ENCODE data around the gene THPO. TPM values are rescaled to one million over a fixed set of nuclear protein-coding genes. Genes with fewer than 3 reads are reported as not detected.

THPO gene
- polyA plus RNA-seq, 3 donors, result 2.1 to 2.7 (median 2.5) TPM

- no peak for DNase-seq
Observed at GRCh38 chr3:184335291-184335660, 42.7 kb downstream of the THPO start.

- DNase-seq, result no peak
Observed at GRCh38 chr3:184334470-184335158, 43.4 kb downstream of the THPO start.

GRCh38 chr3:184333700-184334099 lies 44.3 kb downstream of the THPO start:
- no peak for DNase-seq

DNA sequence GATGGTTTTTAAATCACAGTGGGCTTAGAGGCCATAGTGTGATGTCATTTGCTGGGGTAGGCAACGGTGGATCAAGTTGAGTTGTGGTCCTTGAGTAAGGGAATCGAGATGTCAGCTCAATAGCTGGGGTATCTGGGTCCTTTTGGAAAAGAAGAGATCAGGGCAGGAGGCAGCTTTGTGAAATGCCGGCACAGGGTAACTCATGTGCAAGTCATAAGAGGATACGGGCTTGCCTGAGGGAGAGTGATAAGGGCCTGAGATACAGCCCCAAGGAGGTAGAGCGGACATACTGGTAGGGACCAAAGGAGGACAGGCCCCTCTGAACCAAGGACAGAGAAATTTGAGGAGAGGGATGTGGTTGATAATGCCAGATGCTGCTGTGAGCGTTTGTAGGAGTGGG lies 44.8 kb downstream of the THPO start:
- no peak for DNase-seq

GRCh38 chr3:184332370-184333090 lies 45.5 kb downstream of the THPO start:
- no peak for DNase-seq

DNA sequence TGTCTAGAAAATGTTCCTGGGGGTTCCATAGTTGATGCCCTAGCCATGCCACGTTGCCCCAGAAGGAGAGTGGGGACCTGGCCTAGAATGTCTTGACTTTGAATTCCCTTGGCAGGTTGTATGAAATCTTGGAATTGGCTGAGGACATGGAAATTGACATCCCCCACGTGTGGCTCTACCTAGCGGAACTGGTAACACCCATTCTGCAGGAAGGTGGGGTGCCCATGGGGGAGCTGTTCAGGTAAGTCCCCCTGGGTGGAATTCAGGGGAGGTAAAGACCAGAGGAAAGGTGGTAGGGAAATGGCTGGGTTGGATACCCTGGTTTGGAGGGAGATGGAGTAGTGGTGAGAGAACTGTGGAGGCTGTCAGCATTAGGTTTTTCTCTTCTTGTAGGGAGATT lies 49.5 kb downstream of the THPO start:
- DNase-seq, result no peak

GRCh38 chr3:184327171-184327570 lies 50.8 kb downstream of the THPO start:
- no peak for DNase-seq

- DNase-seq, result no peak
Observed at GRCh38 chr3:184325715-184326369, 52.2 kb downstream of the THPO start.

DNA sequence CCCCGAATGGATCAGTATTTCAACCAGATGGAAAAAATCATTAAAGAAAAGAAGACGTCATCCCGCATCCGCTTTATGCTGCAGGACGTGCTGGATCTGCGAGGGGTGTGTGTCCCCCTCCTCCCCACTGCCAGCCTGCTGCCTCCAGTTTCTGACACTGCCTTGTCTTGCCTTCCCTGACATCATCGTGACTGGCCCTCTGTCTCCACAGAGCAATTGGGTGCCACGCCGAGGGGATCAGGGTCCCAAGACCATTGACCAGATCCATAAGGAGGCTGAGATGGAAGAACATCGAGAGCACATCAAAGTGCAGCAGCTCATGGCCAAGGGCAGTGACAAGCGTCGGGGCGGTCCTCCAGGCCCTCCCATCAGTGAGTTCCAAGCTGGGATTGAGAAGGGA lies 52.7 kb downstream of the THPO start:
- DNase-seq, result no peak

DNA sequence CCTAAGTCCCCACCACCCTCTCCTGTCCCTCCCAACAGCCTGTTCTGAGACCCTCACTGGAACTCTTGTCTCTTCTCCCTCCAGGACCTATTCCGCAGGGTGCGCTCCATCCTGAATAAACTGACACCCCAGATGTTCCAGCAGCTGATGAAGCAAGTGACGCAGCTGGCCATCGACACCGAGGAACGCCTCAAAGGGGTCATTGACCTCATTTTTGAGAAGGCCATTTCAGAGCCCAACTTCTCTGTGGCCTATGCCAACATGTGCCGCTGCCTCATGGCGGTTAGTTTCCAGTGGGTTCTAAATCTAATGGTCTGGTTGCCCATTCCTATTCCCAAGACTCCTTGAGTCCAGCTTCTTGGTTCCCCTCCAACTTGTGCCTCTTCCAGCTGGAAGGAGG lies 54.3 kb downstream of the THPO start:
- DNase-seq, result no peak

DNA sequence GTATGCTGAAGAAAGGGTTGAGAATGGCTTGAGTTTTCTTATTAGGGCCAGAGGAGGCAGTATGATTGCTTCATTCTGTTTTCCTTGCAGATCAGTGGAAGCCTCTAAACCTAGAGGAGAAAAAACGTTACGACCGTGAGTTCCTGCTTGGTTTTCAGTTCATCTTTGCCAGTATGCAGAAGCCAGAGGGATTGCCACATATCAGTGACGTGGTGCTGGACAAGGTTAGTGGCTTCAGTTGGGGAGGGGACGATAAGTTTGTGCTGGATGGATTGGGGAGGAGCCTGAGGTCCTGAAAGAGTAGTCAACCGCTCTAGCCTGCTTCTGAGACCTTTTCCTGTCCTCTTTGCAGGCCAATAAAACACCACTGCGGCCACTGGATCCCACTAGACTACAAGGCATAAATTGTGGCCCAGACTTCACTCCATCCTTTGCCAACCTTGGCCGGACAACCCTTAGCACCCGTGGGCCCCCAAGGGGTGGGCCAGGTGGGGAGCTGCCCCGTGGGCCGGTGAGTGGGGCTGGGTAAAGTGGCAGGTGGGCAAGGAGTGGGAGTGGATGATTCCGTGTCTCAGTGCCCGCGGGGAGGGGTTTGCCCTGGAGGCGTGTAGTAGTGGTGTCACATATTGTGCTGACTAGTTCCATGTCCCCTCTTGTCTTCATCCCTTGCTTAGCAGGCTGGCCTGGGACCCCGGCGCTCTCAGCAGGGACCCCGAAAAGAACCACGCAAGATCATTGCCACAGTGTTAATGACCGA lies 55.1 kb downstream of the THPO start:
- DNase-seq, result no peak

Other genes starting within 250 kb of the THPO start
- 10 to 100 TPM; 49.2 to 55.3 (median 55.3) TPM for gene EIF2B5, start 242.8 kb downstream of the THPO start, polyA plus RNA-seq (ENCODE audit: insufficient read length in 3 of 3)
- 10 to 100 TPM; 81.8 to 97.5 (median 82.1) TPM for gene DVL3, start 222.8 kb downstream of the THPO start, polyA plus RNA-seq (ENCODE audit: insufficient read length in 3 of 3)
- gene AP2M1, start 203.4 kb downstream of the THPO start, polyA plus RNA-seq (ENCODE audit: insufficient read length in 3 of 3), result 100 to 1,000 TPM; 331 to 367 (median 357) TPM
- gene ABCF3, start 192.0 kb downstream of the THPO start, polyA plus RNA-seq (ENCODE audit: insufficient read length in 3 of 3), result 10 to 100 TPM; 65.0 to 73.6 (median 69.7) TPM
- 1 to 10 TPM; 2.1 to 3.1 (median 2.5) TPM for gene VWA5B2, start 148.6 kb downstream of the THPO start, polyA plus RNA-seq (ENCODE audit: insufficient read length in 3 of 3)
- 10 to 100 TPM; 38.7 to 41.7 (median 40.6) TPM for gene ALG3, start 129.2 kb downstream of the THPO start, polyA plus RNA-seq (ENCODE audit: insufficient read length in 3 of 3)
- 1 to 10 TPM; 3.1 to 3.3 (median 3.2) TPM for gene EEF1AKMT4, start 128.5 kb downstream of the THPO start, polyA plus RNA-seq (ENCODE audit: insufficient read length in 3 of 3)
- gene CAMK2N2, start 116.7 kb downstream of the THPO start, polyA plus RNA-seq (ENCODE audit: insufficient read length in 3 of 3), result under 1 TPM in 1 of 3 donors, not detected in 2; 0.19 TPM
- under 1 TPM in 2 of 3 donors, not detected in 1; 0.04 to 0.10 TPM for gene ECE2, start 102.2 kb downstream of the THPO start, polyA plus RNA-seq (ENCODE audit: insufficient read length in 3 of 3)
- gene PSMD2, start 79.0 kb downstream of the THPO start, polyA plus RNA-seq (ENCODE audit: insufficient read length in 3 of 3), result 100 to 1,000 TPM; 214 to 250 (median 245) TPM
- gene EIF4G1, start 63.6 kb downstream of the THPO start, polyA plus RNA-seq (ENCODE audit: insufficient read length in 3 of 3), result 100 to 1,000 TPM; 190 to 251 (median 207) TPM
- 10 to 100 TPM; 11.2 to 14.3 (median 13.7) TPM for gene FAM131A, start 40.6 kb downstream of the THPO start, polyA plus RNA-seq (ENCODE audit: insufficient read length in 3 of 3)
- gene CLCN2, start 16.6 kb downstream of the THPO start, polyA plus RNA-seq (ENCODE audit: insufficient read length in 3 of 3), result 10 to 100 TPM; 11.7 to 18.4 (median 17.7) TPM
- gene POLR2H, start 16.5 kb downstream of the THPO start, polyA plus RNA-seq (ENCODE audit: insufficient read length in 3 of 3), result 100 to 1,000 TPM in 2 of 3 donors, 10 to 100 TPM in 1; 85.3 to 110 (median 106) TPM
- gene CHRD, start 1.8 kb upstream of the THPO start, polyA plus RNA-seq (ENCODE audit: insufficient read length in 3 of 3), result 10 to 100 TPM; 12.5 to 20.4 (median 16.1) TPM
- 10 to 100 TPM; 25.4 to 33.2 (median 29.1) TPM for gene EPHB3, start 183.6 kb upstream of the THPO start, polyA plus RNA-seq (ENCODE audit: insufficient read length in 3 of 3)

All from renal pelvis (tissue), 4 donors.